ENCODE results near the gene ANXA8.
"Not testable (repeated sequence)": the region's sequence is repeated elsewhere in the genome, so short reads cannot be mapped to it uniquely, and the experiment has no call there.

ANXA8 gene

GRCh38 chr10:47462577-47463358, 21.1 kb downstream of the ANXA8 start:
- DNase-seq, result not testable (repeated sequence)

- peak in 6 of 56 donors; percentile 15 to 43 (median 26) for DNase-seq
Observed at GRCh38 chr10:47461261-47461687, 22.6 kb downstream of the ANXA8 start.

DNA sequence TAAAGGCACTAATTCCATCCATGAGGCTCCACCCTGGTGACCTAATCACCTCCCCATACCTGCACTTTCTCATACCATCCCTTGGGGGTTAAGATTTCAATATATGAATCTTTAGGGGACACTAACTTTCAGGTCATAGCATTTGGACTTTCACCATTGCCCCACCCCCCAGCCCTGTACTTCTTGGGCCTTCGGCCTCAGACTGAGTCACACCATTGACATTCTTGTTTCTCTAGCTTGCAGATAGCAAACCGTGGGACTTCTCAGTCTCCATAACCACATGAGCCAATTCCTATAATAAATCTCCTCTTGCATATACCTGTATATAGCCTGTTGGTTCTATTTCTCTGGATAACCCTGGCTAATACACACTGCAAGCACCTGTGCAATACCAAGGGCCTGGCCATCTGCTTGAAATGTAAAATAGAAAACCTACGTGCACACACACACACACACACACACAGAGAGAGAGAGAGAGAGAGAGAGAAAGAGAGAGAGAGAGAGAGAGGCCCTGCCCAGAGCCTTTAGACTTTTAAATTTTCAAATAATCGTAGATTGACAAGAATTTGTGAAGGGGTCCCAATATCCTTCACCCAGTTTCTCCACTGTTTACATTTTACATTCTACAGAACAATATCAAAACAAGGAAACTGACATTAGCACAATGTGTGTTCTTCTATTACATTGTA, 25.3 kb downstream of the ANXA8 start:
- DNase-seq, result no peak

DNA sequence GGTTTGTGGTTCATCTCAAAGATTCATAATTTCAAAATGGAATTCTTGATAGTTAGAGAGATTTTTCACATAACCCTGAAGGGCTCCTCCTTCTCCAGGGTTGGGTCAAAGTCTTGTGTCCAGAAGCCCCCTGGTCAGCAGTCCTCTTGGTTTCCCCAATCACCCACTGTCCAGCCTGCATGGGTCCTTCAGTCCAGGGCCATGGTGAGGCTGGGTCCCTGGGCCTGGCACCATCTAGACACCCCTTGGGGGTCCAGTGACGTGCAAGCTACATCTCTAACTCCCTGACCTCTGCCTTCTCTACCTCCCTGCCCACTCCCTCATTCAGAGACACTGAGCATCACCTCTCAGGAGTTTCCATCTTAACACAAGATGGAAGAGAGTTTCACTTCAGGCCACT, 26.1 kb downstream of the ANXA8 start:
- DNase-seq, result no peak

- no peak for DNase-seq
Observed at GRCh38 chr10:47457528-47457820, 26.4 kb downstream of the ANXA8 start.

DNA sequence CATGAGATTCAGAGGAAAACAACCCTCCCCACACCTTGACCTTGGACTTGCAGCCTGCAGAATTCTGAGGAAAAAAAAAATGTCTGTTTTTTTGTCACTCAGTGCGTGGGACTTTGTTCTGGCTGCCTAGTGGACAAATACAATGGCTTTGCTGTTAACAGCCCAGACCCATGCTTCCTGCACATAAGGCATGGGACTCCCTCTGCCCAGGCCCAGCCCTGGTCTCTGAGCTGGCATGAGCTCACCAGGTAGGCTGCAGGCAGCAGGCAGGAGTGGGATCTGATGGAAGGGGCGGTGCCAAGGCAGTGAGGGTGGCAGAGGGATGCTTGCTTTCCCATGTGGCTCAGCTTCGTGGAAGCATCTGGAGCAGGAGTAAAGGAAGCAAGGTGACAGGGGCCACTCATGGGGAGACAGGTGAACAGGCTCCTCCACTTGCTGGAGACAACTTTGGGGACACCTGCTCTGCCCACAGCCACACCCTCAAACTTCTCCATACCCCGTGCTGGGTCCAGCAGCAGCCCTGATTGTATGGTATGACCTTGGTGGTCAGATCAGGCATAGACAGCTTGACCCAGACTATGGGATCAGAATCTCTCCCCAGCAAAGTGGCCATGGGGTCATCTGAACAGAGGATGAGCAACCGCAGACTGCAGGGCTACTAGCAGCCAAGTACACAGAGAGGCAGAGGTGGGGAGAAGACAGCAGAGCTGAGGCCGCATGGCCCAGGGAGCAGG, 27.0 kb downstream of the ANXA8 start:
- DNase-seq, result no peak

- no peak for DNase-seq
Observed at GRCh38 chr10:47456079-47456785, 27.7 kb downstream of the ANXA8 start.

DNA sequence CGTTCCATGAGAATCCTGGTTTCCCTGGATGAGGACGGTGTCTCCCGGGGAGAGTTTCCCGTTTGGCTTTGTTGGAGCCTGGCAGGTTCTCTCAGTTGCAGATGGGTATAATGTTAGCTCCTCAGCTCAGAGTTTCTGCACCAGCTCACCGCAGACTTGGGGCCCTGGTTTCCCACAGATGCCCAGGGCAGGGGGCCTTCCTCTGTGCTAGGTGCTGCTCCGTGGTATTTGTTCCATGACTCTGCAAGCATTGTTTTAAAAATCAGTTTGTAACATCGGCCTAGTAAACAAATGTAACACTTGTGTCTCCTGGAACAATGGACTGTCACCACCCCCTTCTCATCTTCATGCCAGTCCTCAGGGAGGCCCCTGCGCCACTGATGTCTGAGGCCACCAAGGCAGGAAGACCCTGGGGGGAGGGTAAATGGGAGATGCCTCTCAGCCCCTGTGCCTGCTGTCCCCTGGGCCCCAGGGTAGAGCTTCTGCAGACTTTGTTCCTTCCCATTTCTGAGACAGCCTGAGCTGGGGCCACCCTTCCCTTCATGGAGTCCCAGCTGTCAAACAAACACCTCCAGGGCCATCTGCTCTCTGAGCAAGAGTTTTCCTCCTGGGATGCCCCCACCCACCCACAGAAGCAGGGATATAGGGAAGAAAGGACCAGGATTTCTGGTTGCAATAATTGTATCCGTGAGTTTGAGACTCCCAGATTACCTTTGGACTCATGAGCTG, 28.4 kb downstream of the ANXA8 start:
- not testable (repeated sequence) for DNase-seq

GRCh38 chr10:47454780-47455058, 29.2 kb downstream of the ANXA8 start:
- no peak for DNase-seq

- no peak for DNase-seq
Observed at GRCh38 chr10:47454008-47454779, 29.7 kb downstream of the ANXA8 start.

DNA sequence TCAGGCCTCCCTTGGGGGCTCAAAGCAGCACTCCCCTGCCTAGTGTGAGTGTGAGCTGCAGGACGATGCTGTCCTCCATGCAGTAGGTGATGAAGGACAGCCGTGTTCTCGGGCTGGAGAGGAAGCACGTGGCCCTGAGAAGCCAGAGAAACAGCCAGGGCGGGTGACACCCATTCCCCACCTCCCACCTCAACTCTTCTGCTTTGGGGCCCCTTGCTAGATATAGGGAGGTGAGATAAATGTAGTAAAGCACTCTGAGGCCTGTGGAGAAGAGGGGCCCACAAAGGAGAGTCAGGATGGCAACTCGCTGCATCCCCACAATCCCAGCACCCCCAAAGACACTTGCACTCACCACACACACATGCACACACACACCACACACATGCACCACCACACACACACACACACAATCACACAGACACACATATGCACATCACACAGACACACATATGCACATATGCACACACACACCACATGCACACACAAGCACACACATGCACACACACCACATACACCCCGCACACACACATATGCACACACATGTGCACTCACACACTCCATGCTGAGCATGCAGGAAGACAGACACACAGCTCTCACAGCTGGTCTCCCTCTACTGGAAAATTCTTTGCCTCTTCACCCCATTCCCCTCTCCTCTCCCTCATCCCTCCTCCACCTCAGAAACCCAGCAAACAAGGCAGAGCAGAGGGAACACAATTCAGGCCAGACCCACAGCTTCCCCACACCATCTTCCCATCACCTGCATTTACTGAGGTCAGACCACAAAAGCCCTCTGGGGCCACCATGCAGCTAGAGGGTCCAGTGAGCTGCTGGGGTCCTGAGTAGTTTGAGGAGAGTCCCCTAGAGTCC, 30.5 kb downstream of the ANXA8 start:
- DNase-seq, result no peak

DNA sequence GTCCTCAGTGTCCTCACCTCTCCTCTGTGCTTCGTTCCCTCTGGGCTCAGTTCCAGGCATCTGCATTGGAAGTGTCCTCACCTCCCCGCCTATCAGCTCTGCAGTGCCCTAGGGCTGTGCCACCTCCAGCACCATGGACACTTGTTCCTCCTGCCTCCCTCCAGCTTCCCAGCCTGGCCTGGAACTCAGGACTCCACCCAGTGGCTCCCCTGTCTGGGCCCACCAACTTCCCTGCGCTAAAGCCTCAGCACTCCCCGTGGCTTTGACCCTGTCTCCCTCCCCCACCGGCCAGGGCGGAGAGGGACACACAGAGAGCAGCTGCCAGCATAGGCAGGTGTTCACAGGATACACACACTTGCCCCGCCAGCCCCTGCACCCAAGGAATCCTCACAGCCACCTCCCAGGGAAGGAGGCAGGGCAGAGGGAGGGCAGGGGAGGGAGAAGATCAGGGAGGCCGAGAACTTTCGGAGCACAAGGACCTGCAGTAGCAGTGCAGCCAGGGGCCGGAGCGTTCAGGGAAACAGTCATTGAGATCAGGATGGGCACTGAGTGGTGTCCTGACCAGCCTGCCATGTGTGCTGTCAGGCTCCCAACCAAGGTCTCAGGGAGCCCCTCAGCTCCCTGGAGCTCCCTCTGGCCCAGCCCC, 31.3 kb downstream of the ANXA8 start:
- DNase-seq, result no peak

DNA sequence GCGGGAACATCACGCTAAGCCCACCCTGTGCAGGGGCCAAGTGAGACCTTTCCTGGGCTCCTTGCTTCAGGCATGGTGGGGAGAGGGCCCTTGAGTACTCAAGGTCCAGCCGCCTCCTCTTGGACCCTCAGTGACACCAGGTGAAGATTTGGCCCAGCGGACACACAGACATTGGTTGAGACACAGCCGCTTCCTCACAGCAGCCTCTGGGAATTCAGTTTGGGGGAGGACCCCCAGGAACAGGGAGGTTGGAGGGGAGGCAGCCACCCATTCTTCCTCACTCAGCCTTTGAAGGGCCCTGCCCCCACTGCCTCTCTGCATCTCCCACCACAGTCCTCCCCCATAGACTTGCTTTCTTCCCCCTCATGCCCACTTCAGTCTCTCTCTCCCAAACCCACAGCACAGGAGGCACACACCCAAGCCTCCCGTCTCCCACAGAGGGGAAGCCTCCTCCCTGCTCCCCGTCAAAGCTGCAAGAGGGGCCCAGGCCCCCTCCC, 31.9 kb downstream of the ANXA8 start:
- no peak for DNase-seq

DNA sequence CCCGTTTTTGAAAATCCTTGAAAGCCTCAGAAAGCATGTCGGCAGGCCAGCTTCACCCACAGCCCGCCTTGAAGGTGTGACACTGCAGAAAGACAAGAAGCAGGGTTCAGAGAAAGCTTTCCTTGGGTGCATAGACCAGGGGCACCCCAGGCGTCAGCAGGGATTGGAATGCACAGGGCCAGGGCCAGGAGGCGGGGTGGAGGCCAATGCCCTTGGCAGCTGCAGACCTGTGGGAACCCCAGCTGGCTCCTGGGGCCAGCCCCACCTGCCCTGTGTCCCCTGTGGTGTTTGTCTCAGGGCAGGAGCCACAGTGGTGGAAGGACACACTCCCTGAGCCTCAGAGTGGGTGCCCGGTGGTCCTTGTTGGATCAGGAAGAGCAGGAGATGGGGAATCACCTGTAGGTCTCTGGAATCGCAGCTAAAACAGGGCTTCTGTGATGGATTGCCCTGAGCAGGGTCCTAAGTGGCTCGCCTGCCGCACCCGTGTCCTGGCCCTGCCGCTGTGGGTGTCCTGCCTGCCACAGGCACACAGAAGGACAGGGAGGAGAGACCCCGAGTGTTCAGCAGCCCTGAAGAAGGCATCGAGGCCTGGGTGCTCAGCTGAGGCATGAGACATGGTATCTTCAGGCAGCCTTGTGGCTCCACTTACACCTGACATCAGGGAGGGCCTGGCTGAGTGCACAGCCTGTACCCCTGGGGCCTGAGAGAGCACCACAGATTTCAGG, 32.5 kb downstream of the ANXA8 start:
- no peak for DNase-seq

- no peak for DNase-seq
Observed at GRCh38 chr10:47450442-47450841, 33.5 kb downstream of the ANXA8 start.

DNA sequence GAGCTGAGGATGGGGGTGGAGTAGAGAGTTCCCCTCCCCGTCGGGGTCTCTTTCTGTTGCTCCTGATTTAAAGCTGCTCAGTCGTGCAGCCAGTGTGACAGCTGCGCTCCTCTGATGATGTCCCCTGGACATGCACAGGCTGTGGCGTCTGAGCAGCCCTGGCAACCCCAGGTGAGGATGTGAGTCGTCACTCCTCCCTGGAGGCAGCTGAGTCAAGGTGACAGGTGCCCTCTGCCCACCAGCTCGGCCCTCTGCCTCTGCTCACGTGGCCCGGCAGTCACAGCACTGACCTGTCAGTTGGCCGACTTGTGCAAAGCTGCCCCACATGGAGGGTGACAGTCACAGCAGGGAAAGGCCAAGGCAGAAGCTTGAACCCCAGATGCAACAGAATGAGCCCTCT, 33.9 kb downstream of the ANXA8 start:
- no peak for DNase-seq

DNA sequence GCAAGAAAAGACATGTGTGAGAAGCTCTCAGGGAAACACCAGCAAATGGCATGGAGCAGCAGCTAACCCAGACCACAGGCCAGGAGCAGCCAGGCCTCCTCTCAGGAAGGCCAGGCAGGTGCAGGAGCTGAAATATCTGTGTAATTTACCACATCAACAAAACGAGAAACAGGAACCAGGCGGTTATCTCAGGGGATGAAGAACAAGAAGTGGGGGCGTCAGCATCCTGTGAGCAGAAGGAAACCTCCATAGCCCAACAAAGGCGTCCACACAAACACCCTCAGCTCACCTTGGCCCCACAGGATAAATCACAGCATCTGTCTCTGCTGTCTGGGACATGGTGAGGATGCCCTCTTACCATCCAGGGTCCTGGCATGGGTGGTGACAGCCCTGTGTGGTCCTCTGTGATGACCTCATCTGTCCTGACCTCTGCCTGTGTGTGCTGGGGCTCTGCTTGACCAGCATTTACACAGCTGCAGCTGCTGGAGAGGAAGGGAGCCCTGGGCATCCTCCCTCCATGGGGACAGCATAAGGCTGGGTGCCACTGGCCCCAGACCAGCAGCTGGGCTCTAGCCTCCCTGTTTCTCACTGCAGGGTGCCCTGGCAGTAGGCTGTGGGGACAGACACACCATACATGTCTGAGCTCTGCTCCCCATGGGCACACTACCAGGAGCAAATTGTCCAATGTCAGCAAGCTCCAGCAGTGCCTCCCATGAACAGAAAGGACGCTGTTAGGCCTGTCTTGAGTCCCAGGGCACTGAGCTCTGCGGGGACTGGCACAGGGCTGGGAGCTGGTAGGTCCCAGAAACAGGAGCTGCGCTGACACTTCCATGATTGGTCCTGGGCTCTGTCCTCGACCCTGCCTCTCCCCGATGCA, 34.6 kb downstream of the ANXA8 start:
- peak in 8 of 56 donors; percentile 11 to 36 (median 24) for DNase-seq

All from amygdala (tissue), 56 donors.